HL-60 (cell line): ENCODE results near the gene MFSD2A.

Source experiments
- DNase-seq, 2 experiments: peaks; one replicate each; pipeline ENCODE4 v3.0.0-alpha.2; 2010 to 2020; ENCODE audit warnings: low read depth in 1 of 2, low spot score in 1 of 2
- H3K27ac ChIP-seq: fragments of 250-450 bp; sonication (Bioruptor Pico); replicated peaks from 2 replicates; pipeline ENCODE4 v1.5.1; 2020; ENCODE audit warnings: mild to moderate bottlenecking, moderate library complexity
- H3K27me3 ChIP-seq: fragments of 250-450 bp; sonication (Bioruptor Pico); 2 replicates; pipeline ENCODE4 v1.5.1; 2021; ENCODE audit warnings: mild to moderate bottlenecking, moderate library complexity; ENCODE audit not compliant: insufficient read depth, poor library complexity, severe bottlenecking
- H3K4me3 ChIP-seq: replicated peaks from 2 replicates; pipeline ENCODE4 v1.5.1; 2011; ENCODE audit warnings: mild to moderate bottlenecking, control low read depth, low read length; ENCODE audit not compliant: insufficient read depth
- GABPA ChIP-seq: IDR thresholded peaks from 2 replicates; pipeline ENCODE4 v1.6.1; 2012; ENCODE audit warnings: low read depth
- POLR2AphosphoS5 ChIP-seq: IDR thresholded peaks from 2 replicates; pipeline ENCODE4 v1.6.1; 2012; ENCODE audit warnings: low read depth
- REST ChIP-seq: IDR thresholded peaks from 2 replicates; pipeline ENCODE4 v1.6.1; 2012; ENCODE audit warnings: low read depth; ENCODE audit not compliant: insufficient replicate concordance
- SPI1 ChIP-seq: IDR thresholded peaks from 2 replicates; pipeline ENCODE4 v1.6.1; 2012; ENCODE audit warnings: low read depth, mild to moderate bottlenecking, borderline replicate concordance
- TF ChIP-seq, protein P1 (sequence below): IDR thresholded peaks from one replicate; pipeline ENCODE4 v1.5.1; 2011; ENCODE audit warnings: low read length, control low read depth, inconsistent platforms; ENCODE audit not compliant: insufficient read depth

The MFSD2A gene

DNA sequence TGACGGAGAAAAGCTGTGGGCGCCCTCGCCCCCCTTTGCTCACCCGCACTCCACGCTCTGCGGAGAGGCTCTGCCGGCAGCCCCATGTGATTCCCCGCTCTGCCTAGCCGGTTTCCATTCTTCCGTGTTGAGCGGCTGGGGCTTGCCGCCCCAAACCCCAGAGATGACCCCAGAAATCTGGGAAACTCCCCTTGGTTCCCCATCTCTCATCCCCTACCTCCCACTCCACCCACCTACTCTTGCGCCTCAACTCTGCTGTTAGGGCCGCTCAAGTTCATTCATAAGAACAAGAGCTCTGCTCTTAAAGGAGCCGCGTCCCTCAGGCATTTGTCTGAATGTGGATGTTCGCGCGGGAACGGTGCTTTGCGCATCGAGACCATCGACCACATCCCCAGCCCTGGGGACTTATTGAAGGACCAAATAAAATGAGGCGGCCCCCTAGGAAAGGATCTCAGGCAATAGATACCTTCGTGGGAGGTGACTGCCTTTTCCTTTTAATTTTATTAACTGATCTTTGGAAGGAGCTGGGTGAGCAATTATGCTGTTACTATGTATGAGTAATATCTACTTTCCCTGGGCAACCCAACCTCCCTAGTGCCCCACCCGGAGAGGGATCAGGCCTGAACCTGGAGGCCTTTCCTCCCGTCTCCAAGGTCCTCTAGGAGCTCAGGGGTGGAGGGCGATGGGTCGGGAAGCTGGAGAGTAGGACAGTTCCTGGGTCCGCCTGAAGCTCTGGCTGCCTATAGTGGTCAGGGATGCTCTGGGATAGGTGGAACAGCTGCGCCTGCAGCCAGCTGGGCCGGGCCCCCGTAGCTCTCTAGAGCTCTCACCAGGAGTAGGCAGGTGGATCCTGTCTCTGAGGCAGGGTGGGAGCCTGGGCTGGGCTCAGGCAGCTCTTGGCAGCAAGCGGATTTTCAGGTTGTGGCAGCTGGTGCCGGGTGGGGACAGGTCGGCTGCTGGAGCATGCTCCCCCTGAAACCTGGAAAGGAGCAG is 898 bp downstream of the MFSD2A start:
- Histone ChIP-seq H3K27me3 (no peaks in the 10 kb centered on the region), H3K27ac (peak overlapping the region; percentile 51), H3K4me3 (peak overlapping the region; percentile 92)
- no peak for TF ChIP-seq REST
- no peak for TF ChIP-seq POLR2AphosphoS5
- TF ChIP-seq, protein P1, sequence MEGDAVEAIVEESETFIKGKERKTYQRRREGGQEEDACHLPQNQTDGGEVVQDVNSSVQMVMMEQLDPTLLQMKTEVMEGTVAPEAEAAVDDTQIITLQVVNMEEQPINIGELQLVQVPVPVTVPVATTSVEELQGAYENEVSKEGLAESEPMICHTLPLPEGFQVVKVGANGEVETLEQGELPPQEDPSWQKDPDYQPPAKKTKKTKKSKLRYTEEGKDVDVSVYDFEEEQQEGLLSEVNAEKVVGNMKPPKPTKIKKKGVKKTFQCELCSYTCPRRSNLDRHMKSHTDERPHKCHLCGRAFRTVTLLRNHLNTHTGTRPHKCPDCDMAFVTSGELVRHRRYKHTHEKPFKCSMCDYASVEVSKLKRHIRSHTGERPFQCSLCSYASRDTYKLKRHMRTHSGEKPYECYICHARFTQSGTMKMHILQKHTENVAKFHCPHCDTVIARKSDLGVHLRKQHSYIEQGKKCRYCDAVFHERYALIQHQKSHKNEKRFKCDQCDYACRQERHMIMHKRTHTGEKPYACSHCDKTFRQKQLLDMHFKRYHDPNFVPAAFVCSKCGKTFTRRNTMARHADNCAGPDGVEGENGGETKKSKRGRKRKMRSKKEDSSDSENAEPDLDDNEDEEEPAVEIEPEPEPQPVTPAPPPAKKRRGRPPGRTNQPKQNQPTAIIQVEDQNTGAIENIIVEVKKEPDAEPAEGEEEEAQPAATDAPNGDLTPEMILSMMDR = no peak
- TF ChIP-seq SPI1 = no peak
- TF ChIP-seq GABPA = no peak
- peak in 1 of 2 experiments; percentile 52 for DNase-seq

GRCh38 chr1:39957299-39958015 is 2.5 kb downstream of the MFSD2A start:
- H3K4me3 ChIP-seq = 0 out of 2 replicates have a peak overlapping the region, but pooled peaks have one; percentile 3
- TF ChIP-seq, protein P1 = no peak
- TF ChIP-seq SPI1 (no peak), GABPA (no peak)
- no peaks in the 10 kb centered on the region for H3K27me3 ChIP-seq
- no peak for DNase-seq
- no peak overlapping the region; the same call in 1 of the 2 replicates for H3K27ac ChIP-seq

- H3K4me3 ChIP-seq = no peak overlapping the region
- peak in 1 of 2 experiments; percentile 63 for DNase-seq
- H3K27me3 ChIP-seq = no peaks in the 10 kb centered on the region
- TF ChIP-seq SPI1 (no peak), GABPA (no peak), POLR2AphosphoS5 (no peak), REST (no peak)
- TF ChIP-seq, protein P1 = no peak
- H3K27ac ChIP-seq = peak overlapping the region; percentile 83
Measured at GRCh38 chr1:39958403-39959200, 3.7 kb downstream of the MFSD2A start.
